HL-60/S4 (cell line): ENCODE data around the gene R3HCC1L.

Source experiments
- in situ Hi-C: fragments of 300-500 bp; cut with MboI; formaldehyde crosslinking; loops from 2 replicates; pipeline ENCODE4 v1.14.3; 2022; ENCODE audit warnings: low sequenced_read_pairs

Gene R3HCC1L

DNA sequence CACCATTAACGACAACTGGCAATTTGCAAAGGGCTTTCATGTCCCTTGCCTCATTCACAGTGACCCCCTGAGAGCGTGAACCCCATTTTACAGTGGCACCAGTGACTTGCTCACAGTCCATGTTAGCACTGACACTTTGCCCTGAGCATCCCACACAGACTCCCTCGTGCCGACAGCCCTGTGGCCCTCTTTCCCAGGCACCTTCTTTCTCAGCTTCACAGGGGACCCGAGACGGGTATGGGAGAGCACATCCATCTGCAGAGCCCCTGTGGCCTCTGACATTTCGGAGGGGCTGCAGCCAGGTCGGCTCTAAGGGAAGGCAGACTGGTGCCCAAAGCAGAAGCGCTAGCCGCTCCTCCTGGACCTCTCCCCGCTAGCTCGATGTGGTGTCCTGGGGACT lies 122.7 kb downstream of the R3HCC1L start:
- in situ Hi-C loops, result no loop called here

DNA sequence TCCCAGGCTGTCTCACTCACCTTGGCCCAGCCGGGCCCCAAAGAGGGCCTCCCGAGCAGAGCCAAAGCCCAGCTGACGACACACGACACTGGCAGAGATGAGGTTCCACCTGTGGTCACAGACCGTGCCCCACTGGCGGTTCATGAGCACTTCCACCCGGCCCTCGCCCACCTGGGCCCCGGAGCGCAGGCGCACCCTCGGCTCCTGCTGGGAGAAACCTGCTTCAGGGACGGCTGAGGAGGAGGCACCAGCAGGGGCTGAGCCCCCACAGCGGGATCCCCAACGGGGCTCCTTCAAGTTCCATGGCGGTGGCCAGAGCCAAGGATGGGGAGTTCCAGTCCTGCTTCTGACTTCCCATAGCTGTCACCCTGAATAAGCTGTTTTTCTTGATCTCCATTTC lies 123.5 kb downstream of the R3HCC1L start:
- in situ Hi-C loops, result no loop called here

DNA sequence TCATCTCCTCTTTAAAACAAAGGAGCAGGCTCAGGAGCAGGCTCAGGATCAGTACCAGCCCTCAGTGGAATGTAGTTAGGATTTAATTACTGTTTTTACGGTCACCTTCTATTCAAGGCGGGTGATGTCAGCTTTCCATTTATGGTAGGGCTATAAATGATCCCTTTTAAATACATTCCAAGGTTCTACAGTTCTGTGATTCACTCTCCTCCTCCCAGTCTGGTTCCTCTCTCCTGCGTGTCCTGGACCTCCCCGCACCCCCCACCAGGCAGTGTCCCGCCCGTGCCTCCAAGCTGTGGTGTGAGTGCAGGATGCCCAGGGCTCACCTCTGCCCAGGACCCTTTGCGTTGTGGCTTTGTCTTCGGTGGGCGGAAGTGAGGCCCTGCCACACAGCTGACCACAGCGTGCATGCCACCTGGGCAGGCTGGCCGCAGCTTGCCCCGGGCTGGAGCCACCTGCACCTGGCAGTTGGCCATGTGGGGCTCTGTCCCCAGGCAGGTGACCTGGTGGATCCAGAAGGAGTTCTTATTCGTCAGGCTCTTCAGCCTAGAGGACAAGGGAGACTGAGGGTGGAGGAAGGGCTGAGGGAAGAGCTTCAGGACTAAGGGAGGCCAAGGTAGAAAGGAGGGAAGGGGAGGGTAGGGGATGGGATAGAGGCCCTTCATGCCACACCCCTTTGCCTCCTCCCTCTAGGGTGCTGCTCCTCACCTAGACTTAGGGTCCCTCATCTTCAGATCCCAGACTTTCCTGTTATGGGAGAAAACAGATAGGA lies 124.4 kb downstream of the R3HCC1L start:
- in situ Hi-C loops, result no loop called here

DNA sequence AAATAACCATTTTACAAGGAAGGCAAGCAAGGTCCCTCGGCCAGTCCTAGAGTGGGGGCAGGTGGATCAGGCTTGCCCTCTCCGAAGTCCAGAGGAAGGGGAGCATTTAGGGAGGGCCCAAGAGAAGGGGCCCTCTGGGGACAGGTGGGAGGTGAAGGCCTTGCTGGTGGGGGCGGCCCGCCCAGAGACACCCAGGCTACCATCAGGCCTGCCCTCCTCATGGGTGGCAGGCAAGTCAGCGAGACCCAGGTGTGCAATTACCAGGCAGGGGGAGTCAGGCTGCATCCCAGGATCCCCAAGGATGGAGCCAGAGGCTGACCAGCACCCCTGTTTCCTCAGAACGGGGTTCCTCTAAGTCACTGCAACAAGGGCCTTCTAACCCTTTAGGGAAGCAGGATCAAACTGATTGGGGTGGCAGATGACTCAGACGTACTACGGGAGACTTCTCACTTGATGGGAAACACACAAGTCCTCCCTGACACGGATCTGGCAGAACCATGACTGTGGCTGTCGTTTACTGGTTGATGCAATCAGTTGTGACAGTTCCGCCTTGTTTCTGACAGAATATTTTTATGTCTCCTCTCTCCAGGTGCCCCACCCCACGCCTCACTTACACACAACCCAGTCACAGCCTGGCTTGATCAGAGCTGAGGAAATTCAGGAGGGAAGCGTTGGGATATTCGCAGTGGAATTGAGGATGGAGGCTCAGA lies 125.3 kb downstream of the R3HCC1L start:
- in situ Hi-C loops, result no loop called here

DNA sequence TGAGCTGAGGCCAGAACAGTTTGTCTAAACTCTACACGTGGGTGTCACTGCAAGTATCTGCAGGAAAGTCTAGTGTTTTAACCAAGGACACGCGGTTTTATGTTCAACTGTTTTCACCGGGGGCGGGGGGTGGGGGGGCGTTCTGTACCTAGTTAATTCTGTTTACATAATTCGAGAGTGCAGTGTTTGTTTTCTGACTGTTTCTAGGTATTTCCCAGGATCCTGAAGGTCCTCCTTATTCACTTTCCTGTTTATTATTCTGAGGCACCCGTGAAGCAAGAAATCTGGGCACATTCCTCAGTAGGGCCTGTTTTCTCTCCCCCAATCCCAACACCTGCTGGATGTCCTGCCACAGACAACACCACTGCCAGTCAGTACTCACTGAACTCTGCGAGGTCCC lies 125.9 kb downstream of the R3HCC1L start:
- in situ Hi-C loops, result no loop called here

DNA sequence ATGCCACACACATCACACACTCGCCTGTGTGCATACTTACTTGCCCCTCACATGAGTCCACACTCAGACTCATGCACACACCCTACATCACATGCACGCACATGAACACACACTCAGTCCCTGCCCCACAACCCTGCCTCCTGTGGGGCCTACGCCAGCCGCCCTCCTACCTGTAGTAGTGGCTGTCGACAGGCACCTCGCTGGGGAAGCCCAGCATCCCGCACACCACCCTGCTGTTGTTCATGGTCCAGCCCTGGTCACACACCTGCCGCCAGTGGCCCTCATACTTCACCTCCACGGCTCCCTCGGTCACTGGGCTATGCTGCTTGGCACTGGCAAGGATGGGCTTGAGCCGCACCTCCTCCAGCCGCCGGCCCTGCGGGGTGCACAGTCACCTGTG lies 126.3 kb downstream of the R3HCC1L start:
- in situ Hi-C loops, result no loop called here

DNA sequence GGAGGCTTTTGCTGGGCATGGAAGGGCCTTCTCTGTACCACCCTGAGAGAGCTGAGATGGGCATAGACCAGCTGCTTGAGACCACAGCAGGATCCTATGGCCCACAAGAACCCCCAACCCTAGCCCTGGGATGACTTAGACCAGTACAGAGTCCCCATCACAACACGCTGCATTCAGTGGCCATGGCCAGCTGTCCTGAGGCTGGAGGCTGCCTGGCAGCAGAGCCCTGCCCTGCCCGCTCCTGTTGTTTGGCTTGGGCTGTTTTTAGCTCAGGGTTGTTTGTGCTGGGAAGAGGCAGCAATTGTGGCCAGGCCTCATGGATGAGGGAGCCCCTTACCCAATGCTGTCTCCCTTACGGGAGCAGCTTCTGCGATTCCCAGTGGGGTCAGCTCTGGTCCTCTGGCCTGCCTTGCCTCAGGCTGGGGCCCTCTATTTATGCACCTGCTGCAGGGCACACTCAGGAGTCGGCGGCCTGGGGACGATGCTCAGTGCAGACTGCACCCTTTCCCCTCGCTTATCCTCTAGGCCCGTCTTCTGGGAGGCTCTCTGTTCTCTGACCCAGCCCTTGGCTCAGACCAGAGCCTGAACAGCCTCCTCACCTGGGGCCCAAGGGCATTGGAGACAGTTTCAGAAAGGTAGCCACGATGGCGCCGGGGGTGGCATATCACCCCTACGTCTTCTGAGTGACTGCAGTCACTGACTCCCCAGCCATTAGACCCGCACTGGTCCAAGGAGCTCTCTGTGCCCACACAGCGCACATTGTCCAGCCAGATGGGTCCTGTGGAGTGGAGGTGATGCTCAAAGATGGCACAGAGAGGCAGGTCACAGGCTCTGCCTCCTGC lies 127.2 kb downstream of the R3HCC1L start:
- in situ Hi-C loops, result no loop called here

DNA sequence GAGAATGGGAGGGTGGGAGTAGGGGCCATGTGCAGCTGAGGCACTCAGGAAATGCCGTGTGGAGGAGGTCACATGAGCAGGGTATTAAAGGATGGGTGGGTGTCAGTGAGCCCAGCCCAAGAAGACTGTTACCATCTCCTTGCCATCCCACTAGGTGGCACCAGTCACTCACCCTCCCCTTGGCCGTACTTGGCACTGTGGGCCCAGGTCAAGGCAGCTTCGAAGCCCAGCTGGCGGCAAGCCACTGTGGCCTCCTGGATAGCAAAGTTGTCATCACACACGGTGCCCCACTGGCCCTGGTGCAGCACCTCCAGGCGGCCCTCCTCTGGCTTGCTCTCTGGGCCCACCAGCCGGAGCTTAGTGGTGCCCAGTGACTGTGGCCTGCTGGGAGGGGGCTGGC lies 128.1 kb downstream of the R3HCC1L start:
- in situ Hi-C loops, result no loop called here

DNA sequence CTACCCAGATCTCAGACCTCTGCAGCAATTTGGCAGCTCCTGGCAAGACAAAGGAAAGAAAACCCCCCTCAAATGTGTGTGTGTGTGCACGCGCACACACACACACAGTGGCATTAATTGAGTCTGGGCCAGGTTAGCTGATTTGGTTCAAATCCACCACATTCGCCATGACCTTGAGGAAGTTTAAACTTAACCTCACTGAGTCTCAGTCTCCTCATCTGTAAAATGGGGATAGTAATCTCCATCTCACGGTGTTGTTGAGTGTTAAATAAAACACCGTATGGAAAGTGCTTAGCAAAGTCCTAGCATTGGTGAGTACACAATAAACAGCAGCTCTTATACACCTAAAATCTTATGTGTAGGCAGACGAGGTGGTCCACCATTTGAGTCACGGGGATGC lies 128.6 kb downstream of the R3HCC1L start:
- in situ Hi-C loops, result no loop called here

DNA sequence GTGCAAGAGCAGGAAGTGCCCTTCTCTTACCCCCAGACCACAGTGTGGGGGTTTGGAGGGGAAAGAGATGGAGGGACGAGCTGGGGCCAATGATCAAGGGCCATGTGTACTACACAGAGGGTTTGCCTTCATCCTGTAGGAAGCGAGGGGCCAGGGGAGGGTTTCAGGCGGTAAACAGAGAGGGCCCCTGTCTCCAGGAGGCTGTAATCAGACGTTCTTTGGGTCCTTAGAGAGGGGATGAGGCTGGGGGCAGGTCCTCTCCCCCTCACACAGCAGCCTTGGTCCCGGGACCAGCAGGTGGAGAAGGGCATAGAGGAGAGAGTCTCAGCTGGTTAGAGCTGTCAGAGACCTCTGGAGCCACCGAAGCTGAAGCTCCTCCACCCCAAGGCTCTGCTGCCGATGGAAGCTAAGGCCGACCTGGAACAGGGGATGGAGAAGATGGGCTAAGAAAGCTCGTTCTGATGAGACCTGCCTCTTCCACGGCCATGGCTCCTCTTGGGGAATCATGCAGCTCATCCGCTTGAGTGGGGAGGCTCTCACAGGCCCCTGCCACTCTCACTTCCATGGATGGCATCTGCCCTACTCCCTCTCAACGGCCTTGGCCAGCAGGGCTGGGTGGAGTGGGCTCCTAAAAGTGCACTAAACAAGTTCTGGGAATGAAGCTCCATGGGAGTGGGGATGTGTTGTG lies 130.1 kb downstream of the R3HCC1L start:
- in situ Hi-C loops, result no loop called here

DNA sequence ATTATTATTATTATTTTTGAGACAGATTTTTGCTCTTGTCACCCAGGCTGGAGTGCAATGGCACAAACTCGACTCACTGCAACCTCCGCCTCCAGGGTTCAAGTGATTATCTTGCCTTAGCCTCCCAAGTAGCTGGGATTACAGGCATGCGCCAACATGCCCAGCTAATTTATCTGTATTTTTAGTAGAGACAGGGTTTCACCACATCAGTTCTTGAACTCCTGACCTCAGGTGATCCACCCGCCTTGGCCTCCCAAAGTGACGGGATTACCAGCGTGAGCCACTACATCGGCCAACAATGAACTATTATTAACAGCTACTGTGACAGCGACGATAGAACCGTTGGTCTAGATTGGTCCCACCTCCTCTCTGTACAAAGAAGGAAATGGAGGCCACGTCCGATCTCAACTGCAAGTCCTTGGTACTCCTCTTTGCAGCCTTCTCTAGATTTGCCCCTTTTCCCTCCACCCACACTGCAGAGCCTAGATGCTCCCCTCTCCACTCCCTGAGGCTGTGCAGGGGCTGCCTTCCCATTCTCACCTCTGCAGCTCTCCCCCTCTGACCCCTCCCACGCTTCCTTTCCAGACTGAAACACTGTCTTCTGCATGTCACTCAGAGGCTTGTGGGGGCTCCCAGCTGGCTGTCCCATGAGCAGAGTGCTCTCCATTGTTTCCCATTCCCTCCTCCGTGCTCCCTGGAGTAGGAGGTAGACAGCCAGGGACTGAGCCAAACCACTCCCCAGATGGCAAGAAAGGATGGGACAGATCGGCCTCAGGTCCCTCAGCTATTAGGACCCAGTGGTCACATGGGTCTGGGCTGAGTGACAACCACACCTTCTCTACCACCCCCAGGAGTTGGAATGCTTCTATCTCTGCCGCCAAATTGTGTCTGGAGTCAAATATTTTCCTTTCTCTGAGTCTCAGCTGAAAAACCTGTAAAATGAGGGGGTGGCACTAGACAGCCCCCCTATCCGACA lies 131.2 kb downstream of the R3HCC1L start:
- in situ Hi-C loops, result no loop called here

DNA sequence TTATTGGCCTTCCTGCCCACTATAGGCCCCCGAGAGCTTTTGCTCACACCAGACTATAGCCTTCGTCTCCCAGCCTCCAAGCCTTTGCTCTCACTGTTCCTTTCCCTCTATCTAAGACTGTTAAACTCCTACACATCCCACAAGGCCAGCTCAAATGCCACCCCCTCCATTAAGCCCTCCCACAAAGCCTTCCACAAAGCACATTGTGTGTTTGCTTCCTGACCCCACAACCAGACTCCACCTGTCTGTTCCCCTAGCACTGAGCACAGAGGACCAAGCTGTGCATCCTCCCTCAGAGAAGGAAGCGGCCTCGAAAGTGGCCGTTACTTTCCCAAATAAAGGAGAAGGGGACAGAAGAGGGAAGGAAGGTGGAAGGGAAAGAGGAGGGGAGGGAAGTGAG lies 132.2 kb downstream of the R3HCC1L start:
- in situ Hi-C loops, result no loop called here

DNA sequence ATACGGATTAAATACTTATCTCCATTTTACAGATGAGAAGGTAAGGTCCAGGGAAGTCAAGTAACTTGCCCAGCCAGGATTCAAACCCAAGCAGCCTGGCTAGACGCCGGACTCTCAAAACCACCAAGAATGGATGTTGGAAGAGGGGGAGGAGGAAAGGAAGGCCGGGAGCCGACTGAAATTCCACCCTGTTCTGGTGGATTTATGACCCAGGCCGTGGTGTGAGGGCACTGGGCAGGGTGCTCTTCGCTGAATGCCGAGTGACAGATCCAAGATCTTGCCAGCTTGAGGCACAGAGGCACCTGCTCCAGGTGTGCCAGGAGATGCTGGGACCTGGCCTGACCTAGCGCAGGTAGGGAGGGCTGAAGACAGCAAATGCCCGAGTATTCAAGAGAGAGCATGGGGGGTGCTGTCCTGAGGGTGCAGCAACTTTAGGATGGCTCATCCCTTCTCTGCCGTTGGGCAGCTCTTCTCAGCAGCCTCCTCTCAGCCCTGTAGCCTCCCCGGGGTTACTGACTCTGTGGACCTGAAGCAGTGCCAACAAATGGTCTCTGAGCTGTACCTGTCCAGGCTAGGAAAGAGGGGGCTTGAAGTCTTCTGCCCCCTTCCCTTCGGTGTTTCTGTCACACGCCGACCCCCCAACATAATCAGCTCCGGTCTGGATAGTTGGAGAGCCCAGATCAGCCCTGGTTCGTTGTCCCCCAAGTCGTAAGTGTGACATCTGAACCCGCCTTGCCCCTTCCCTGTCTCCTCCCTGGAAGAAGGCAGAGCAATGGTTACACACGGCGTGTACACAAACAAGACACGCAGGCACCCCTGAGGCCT lies 132.8 kb downstream of the R3HCC1L start:
- in situ Hi-C loops, result no loop called here

DNA sequence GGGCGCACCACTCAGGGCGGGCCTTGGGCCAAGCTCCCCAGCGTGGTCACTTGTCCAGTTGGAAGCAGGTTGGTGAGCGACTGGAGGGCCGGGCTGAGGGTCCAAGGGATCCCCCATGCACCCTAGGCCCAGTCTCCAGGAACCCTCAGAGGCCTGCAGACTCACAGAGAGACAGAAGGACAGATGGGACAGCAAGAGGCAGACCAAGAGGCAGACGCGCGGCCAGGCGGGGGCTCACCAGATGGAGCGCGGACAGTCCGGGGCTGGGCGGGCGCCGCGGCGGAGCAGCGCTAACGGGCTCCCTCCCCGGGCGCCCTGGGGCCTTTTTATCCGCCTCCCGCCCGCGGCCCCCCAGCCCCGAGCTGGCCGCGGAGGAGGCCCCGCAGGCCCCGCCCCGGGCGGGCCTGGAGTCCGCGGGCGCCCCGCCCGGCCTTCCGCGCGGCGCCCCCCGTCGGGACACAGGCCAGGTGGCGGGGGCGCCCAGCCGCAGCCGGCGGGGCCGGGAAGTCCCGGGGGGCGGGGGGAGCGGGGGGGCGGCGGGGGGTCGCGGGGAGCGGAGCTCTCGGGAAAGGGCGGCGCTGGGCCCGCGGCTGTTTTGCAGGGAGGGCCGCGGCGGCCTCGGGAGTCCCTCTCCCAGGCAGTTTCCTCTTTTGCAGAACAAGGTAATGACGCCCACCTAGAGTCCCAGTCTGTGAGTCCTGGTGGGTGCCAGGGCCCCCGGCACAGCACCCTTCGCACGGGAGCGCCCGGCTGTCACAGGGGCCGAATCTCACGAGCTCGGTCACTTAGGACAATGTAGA lies 133.6 kb downstream of the R3HCC1L start, which contains the start of gene LOXL4:
Gene LOXL4, minus strand, starts transcription at position 301 of the 800 bp plus-strand sequence. CDS start 5,175 bp downstream, outside the sequence.
- in situ Hi-C loops, result no loop called here

DNA sequence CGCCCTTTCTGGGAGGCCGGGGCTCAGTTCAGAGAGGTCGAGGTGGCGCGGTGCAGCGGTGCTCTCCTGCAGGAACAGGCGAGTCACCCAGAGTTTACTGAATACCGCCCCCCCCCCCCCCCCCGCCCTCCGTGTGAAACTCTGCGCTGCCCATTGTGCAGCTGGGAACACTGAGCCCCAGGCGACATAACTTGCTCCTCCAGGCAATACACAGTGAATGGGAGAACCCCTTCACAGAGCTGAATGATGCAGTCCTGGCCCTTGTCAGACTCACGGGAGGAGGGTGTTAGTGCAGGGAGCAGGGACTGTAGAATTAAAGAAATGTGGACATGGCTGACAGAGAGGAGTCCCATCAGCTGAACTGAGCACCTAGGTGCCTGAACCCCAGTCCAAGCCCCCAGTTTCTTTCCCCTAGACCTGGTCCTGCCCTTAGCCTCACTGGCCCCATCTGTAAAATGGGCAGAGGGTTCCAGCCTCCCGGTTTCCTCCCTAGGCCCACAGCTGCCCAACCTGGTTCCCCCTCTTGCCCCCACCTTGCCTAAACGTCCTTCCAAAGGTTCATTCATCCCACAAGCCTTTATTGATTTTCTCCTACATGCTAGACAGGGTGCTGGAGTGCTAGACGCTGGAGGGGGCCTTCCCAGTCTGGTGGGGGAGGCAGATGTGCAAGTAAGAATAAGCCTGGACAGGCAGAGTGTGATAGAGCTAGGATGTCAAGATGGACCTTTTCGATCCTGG lies 134.4 kb downstream of the R3HCC1L start:
- in situ Hi-C loops, result no loop called here

DNA sequence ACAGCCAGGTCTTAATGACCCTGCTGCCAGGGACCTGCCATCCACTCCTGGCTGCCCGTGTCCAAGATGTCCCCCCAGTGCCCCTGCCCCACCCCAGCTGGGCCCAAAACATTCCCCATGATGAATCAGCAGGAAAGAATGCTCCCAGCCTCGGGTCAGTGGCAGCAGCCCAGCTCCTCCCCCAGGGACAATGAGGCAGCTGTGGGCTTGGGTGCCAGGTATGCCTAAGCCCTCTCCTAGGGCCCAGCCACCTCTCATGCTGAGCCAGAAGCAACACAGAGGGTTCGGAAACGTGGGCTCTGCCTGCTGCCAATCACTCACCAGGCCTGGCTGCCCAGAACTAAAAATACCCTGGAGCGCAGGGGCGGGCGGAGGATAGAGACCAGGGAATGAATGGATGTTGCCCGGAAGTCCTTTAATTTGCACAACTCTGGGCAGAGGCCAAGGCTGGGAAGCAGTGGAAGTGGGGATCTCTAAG lies 135.0 kb downstream of the R3HCC1L start:
- in situ Hi-C loops, result no loop called here

DNA sequence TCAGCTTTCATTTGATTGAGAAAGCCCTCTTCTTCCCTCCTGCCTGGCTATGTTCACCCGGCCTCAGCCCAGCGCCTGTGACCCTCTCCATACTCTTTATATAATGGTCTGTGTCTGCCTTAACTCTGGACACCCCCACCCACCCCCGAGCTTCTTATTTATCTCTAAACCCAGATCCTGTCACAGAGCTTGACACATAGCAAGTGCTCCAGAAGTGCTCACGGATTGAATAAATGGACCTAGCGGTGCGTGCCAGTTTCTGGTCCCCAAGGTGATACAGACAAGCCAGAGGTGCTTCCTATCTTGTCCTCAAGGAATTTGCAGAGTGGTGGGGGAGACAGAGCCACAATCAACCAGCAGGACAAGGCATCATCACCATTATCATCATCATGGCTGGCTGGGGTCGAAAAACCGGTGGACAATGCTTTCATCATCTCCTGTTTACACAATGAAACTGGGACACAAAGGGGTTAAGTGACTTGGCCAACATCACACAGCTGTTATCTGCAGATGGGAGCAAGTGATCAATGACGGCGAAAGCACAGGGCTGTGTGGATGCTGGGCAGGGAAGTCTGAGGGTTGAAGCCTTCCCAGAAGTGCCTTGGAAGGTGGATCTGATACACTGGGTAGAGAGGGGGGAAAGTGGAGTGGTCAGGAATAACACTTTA lies 135.8 kb downstream of the R3HCC1L start:
- in situ Hi-C loops, result no loop called here
